ENCODE results near the gene MECP2.
"Not testable (repeated sequence)": the region's sequence is repeated elsewhere in the genome, so short reads cannot be mapped to it uniquely, and the experiment has no call there.

DNA sequence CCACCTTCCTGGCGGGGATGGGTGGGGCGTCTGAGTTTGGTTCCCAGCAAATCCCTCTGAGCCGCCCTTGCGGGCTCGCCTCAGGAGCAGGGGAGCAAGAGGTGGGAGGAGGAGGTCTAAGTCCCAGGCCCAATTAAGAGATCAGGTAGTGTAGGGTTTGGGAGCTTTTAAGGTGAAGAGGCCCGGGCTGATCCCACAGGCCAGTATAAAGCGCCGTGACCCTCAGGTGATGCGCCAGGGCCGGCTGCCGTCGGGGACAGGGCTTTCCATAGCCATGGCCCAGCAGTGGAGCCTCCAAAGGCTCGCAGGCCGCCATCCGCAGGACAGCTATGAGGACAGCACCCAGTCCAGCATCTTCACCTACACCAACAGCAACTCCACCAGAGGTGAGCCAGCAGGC lies 46.5 kb upstream of the MECP2 start, which contains the start of gene OPN1LW:
- not testable (repeated sequence) for TF ChIP-seq CTCF (IDR thresholded peaks at IDR 0.05); POLR2A (IDR thresholded peaks at IDR 0.05; ENCODE audit: low read depth); POLR2AphosphoS5 (IDR thresholded peaks at IDR 0.05); EP300 (IDR thresholded peaks at IDR 0.05)

Data from esophagus muscularis mucosa (tissue), 4 donors.